Spleen (tissue), 7 donors: ENCODE data around the gene PAGR1.

Source experiments
- POLR2AphosphoS5 ChIP-seq, 3 donors: sonication (generic); formaldehyde crosslinking; IDR thresholded peaks; one replicate each; pipeline ENCODE4 v1.5.1; 2017; ENCODE audit warnings: antibody characterized with exemption in 3 of 3
- TF ChIP-seq, protein P1 (sequence below), 11 experiments: fragments of 200-600 bp in 7 of 11; fragments of 450-650 bp in 4 of 11; sonication (generic) in 4 of 11; IDR thresholded peaks in 8 of 11; conservative IDR thresholded peaks in 3 of 11; 1 replicate in 7 of 11; 2 replicates in 4 of 11; pipeline versions ENCODE4 v1.4.0 to v1.8.0; 2016 to 2021; ENCODE audit warnings: antibody characterized with exemption in 11 of 11, inconsistent platforms in 4 of 11, mild to moderate bottlenecking in 1 of 11
- donor health status: DM: no; HTN: no; CAD: no; lungs with moderate emphysema.
- donor health status: DM: no; HTN: no; CAD: no.
- donor health status: DM: no; HTN: no; CAD: no.

DNA sequence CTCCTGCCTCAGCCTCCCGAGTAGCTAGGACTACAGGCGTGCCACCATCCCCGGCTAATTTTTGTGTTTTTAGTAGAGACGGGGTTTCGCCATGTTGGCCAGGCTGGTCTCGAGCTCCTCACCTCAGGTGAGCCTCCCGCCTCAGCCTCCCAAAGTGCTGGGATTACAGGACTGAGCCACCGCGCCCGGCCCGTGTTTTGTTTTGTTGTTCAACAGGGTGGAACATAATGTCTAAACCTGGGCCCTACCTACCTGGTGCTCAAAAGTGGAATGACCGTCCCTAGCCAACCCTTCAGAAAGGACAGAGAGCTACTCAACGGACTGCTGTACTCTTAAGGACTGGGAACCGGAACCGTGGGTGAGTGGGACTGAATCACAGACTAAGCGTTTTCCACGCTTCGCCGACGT lies 26.2 kb upstream of the PAGR1 start:
- TF ChIP-seq, protein P1, sequence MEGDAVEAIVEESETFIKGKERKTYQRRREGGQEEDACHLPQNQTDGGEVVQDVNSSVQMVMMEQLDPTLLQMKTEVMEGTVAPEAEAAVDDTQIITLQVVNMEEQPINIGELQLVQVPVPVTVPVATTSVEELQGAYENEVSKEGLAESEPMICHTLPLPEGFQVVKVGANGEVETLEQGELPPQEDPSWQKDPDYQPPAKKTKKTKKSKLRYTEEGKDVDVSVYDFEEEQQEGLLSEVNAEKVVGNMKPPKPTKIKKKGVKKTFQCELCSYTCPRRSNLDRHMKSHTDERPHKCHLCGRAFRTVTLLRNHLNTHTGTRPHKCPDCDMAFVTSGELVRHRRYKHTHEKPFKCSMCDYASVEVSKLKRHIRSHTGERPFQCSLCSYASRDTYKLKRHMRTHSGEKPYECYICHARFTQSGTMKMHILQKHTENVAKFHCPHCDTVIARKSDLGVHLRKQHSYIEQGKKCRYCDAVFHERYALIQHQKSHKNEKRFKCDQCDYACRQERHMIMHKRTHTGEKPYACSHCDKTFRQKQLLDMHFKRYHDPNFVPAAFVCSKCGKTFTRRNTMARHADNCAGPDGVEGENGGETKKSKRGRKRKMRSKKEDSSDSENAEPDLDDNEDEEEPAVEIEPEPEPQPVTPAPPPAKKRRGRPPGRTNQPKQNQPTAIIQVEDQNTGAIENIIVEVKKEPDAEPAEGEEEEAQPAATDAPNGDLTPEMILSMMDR (IDR thresholded peaks at IDR 0.05 in 8 of 11, conservative IDR thresholded peaks at IDR 0.05 in 3 of 11) = no peak
- no peak for TF ChIP-seq POLR2AphosphoS5 (IDR thresholded peaks at IDR 0.05)
